Stimulated activated CD8-positive, alpha-beta memory T cell treated with anti-CD3 and anti-CD28 coated beads, Interleukin-12 subunit alpha, Interleukin-12 subunit beta, amount 100 ng/mL, for 24 hours (primary cell): ENCODE results near the gene KCTD16.
A peak's percentile ranks its signal among the peaks of the same experiment; 100 is the strongest.

ENCODE experiments used
- DNase-seq: peaks from one replicate; pipeline ENCODE4 v3.0.0-alpha.2; 2020; ENCODE audit errors: extremely low read depth

KCTD16 gene

DNA sequence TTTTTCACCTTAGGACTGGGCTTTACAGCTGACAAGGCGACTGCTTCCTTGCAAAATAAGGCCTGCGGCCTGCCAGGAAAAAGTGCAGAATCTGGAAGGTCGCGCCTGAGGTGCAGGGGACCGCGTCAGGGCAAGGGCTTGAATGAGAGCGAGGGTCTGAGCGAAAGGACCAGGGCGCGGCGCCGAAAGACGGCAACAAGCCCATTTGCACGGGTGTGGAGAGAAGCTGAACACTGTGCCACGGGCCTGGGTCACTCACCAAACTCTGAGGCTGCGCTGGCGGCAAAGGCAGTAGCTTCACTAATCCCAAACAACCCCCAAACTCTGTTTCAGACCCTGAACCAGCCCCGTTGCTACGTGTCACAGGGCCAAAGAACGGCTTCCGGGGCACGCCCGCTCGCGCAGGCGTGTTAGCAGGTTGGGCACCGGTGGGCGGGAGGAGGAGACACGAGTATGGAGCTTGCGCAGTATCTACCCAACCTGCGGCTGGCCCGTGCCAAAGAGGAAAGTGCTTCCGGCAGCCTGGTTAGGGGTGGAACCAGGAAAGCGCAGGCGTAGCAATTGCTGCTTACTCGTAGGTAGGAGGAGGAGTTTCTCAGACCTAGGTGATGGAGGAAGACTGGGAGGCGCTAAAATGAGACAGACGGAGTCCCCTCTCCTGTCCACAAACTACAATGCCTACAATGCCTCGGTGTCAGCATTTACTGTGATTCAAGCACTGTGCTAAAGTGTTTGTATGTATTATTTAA is at the start of gene KCTD16, which contains the start of gene YIPF5:
KCTD16 (plus strand) TSS at position 598 of the 749 bp plus-strand sequence.
YIPF5 (minus strand) TSS at position 384 of the 749 bp plus-strand sequence. CDS start 704 bp downstream, outside the sequence.
- peak; percentile 94 for DNase-seq

DNA sequence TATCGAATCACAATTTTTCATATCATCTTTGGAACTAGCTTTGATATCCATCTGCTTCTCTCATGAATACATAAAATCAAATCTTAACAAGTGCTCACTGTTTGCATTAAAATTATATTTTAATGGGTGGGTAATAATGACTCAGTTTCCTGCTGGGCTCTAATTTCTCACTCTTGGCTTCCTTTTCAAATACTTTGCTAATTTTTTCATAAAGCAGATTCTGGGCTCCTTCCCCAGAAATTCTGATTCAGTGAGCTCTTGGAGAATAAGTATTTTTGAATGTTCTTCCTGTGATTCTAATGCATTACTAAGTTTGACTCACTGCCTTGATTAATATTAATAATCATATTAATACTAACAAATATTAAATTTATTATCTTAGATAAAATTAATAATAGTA is 49.1 kb upstream of the KCTD16 start:
- no peak for DNase-seq

DNA sequence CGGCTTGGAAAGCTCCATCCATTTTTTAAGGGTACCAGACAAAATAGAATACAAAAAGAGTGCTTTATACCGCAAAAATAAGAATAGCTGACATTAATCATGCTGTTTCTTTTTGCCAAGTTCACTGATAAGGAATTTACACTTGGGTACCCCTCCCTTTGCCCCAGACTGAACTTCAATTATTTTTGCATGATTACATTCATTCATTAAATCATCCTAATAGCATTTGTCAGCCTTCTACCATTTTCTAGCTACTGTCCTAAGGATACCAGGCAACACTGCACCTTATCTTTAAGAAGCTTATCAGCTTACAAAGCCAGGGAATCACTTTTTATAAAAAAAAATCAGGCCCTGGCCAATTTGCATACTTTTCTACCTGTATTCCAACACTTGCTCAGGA is 48.6 kb upstream of the KCTD16 start:
- DNase-seq: no peak

DNA sequence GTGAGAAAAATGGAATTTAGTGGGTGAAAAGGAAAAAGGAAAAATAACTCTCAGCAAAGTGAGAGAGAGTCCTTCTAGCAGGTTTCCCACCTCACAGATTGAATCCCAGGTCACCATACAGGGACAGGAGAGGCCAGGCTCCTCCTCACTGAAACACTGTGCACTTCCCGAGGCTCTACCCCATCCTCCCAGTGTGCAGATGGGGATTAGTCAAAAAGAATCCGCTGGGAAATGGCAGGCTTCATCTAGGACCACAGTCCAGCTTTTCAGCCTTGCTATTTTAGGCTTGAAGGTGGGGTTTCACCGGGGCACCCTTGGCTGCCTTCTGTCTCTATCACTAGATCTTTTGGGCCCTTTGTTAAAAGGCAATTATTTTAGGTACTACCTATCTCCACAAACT is 48.0 kb upstream of the KCTD16 start:
- DNase-seq: no peak

DNA sequence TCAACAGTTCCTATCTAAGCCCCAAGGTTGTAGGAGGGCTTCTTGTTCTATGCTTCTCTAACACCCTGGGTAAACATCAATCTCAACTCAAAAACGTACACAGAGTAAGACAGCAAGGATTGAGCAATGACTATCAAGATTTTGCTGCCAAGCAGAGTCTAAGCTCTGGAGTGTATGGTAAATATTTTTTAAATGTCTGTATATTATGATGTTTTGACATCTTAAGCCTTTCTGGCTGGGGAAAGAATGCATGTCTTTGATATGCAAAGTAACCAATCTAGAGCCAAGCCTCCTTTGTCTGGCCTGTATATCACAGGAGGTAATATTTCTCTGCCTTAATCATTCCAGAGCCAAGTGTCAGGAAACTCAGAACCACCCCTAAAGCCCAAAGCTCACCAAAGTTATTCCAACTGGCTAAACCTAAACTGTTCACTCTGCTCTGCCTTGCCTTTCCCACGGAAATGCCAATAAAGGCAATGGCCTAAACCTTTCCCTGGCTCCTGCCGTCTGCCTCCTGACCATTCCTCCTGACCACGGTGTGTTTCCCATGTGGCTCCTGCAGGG is 45.4 kb upstream of the KCTD16 start:
- DNase-seq: no peak

DNA sequence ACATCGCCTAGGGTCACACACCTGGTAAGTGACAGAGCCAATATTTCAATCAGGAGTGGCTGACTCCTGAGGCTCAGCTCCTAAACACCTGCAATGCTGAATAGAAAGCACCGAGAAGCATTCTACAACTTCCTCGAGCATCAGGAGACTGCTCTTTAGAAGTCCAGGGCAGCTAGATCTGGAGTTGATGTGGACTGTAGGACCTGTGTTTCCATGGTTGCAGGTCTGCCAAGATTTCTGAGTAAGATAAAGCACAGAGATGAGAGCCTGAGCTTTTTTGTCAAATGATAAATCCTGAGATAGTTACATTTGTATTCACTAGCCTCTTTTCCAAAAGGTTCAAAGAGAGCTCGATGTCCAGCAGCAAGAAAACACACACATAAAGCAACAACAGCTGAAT is 44.0 kb upstream of the KCTD16 start:
- no peak for DNase-seq

DNA sequence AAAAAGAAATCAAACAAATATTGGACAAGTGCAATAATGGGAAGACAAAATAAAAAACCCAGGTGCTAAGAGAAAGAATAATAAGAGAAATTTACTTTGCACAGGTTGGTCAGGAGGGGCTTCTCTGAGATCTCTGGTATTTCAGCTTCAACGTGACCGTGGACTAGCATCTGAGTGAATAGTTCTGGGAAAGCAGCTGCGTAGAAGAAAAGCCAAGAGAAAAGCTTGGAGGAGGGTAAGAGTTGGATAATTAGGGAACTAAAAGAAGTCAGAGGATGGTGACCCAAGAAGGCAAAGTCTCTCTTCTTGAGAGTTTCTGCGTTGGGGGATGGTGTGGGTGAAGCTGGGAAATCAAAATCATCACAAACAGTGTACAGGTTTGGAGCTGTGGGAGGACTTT is 41.8 kb upstream of the KCTD16 start:
- no peak for DNase-seq

DNA sequence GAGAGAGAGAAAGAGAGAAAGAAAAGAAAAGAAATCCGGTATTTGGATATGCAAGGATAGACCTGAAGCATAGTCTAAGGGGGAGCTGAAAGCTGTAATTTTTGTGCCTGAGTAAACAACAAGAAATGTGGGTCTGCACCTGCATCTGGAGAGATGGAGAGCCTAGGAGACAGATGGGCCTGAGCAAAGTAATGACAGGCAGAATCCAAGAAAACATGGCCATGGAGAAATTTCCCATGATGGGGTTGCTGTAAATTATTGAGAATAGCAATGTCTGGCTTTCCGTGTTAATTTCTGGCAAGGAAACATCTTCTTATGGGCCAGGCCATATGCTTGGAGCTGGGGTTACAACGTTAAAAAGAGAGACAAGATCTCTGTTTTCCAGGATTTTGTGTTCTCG is 40.4 kb upstream of the KCTD16 start:
- DNase-seq: no peak

DNA sequence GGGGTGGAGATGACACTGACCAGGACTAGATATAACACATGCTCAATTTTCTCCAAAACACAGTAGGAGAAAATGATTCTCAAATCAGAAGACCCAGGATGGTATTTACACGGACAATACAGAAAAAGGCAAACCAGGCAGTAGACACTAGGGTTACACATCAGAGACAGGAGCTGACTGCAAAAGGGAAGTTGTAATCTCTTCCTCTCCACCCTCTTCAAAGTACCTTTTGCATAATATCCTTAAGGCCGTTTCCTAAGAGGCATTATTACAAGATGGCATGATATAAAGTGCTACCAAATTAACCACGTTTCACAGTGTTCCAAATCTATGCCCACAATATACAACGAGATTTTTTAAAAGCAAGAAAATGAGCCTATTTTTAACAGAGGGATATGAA is 39.4 kb upstream of the KCTD16 start:
- DNase-seq: no peak

DNA sequence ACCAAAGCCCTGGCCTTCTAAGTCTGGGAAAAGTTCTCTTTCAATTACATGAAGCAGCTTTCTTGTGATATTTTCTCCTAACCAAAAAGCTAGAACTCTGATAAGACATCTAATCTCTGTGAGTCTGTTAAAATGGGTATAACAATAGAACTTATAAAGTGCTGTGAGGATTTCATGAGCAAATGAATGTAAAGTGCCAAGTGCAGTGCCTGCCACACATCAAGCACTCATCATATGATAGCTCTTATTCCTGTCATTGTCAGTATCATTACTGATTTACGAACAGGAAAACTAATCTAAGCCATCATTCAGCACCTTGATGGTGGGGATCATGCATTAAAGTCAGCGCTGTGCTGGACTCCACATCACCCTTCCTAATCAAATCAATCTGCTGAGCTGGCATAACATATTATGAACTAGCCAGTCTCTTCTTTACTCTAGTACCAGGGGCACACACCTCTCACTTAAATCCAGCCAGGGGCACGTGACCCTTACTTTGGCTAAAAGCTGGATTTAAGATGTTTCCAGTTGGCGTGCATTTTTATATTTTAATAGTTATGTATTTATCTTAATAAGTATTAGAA is 37.5 kb upstream of the KCTD16 start:
- DNase-seq: no peak

DNA sequence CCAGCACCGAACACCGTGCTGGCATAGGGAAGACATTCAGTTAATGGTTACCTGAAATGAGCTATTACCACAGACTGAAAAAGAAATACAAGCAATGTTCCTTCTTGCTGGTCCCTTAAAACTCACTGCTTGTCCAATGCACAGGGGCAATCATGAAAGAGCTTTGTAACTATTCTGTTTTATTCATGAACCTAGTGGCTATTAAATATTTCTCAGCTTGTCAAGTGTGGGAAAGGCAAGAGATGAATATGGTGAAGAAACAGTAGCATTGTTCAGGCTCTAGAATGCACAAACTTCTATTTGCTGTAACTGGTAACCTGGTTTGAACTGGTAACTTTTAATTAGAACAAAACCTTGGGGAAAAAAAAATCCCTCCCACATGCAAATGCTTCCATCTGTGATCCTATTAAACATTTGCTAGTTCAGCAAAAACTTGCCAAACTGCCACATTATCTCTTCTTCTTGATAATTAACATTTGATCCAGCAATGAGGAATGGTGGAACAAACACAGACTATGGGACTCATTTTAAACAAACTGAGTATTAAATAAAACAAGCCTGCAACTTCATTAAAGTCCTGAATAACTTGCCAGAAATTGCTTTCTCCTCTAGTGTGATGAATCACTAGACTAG is 36.4 kb upstream of the KCTD16 start:
- no peak for DNase-seq

DNA sequence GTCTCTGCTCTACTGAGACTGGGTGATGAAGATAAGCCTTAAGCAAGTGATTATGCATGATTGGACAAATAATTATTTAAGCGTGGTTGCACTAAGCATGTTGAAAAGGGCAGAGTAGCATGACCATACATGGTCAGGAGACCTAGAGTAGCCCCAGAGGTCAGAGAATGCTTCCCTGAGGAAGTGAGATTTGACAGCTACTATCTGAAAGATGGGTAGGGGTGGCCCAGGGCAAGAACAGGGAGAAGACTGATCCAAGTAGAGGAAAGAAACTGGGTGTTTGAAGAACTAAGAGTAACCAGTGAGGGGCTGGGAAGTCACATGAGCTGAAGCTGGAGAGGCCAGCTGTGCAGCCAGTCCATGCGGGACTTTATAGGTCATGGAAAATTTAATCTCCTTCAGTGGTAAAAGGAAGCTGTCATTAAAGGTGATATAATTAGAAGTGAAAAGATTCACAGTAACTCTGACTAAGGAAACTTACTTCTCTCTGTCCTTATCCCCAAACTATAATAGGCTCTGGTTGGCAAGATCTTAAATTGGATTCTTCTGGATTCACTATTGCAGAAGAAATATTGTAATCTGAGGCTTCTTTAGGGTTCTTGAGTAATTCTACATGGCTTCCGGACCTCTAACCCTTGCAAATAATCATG is 35.4 kb upstream of the KCTD16 start:
- DNase-seq: no peak

DNA sequence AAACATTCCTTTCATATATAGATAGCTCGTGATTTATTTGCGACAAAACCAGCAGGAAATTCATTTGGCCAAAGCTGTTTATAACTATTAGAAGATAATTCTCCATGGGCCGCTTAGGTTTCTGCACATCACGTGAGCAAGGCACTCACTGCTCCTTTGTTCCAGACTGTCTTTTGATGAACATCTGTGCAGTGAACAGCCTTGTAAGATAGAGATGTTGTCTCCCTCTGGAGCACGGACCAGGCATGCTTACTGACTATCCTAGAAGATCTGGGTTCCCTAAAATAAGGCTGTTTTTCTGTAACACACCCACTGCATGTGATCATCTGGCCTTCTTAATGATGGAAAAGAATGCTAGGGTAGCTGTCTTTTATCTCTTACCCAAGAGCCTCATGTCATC is 31.1 kb upstream of the KCTD16 start:
- DNase-seq: no peak

DNA sequence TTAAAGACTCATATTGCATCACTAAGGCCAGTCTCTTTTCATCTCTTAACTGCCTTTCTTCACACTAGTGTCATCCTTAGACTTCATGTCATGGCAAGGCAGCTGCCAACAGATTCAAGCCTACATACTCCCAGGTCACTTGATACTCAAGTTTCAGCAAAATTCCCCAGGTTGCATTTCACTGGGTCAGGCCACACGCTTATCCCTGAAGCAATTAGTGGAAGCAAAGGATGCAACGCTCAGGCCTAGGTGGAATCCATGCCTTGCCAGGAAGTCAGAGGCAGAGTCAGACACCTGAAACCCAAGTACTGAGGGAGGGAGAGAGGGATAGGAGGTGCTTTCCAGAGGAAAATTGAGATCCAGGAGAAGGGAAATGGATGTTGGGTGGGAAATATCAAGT is 29.1 kb upstream of the KCTD16 start:
- DNase-seq: no peak

DNA sequence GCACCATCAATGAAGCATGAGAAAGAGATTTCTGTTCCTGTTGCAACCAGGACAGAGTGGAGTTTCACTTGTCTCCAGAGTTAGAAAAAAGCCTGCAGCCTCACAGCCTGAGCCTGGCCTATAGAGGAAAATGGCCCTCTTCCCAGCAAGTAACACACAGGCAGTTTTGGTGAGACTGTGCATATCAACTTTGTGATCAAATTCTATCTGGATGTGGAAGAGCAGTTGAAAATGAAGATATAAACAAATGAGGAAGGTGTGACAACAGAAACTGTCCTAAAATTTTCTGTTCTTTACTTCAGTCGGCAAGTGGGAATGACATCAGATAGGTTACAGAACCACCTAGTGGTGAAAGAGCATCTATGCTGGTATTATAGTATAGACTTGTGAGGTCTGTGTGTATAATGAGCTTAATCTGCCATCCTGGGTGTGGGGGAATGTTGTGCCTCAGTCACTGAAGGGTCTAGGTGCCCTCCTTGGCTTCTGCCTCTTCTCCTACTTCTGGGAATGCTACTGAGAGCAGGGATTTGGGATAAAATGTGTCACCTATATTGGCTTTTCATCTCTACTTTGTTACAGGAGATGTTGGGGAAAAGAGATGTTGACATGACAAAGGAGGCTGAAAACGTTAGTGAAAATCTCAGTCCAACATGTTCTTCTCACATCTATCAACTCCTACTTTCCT is 28.4 kb upstream of the KCTD16 start:
- DNase-seq: no peak

DNA sequence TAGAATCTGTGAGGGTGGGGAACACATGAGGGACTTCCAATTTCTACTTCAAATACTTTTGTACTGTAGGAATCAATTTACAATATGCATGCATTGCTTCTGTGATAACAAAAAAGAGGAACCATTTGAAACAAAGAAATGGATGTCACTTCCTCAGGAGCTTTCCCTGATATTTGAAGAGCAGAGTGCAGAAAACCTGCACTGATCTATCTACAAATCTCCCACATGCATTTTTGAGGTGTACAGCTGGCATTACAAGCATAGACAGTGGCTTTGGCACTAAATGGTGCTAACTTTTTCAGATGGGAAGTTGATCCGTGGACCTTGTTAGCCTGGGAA is 27.9 kb upstream of the KCTD16 start:
- no peak for DNase-seq

DNA sequence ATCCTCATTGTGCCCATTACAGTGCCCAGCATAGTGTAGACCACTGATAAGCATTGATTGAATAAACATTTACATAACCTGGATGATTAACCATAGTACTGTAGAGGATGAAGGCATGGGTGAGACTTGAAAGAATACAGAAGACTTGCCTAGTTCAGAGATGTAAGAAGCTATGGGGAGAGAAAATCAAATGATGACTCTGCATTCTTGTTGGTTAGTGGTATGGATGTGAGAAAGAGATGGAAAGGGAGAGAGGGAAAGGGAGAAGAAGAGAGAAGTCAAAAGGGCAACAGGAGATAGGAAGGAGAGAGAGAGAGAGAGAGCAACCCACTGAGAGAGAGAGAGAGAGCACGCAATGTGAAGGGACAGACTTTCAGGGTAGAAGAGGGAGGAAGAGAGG is 27.0 kb upstream of the KCTD16 start:
- DNase-seq: no peak

DNA sequence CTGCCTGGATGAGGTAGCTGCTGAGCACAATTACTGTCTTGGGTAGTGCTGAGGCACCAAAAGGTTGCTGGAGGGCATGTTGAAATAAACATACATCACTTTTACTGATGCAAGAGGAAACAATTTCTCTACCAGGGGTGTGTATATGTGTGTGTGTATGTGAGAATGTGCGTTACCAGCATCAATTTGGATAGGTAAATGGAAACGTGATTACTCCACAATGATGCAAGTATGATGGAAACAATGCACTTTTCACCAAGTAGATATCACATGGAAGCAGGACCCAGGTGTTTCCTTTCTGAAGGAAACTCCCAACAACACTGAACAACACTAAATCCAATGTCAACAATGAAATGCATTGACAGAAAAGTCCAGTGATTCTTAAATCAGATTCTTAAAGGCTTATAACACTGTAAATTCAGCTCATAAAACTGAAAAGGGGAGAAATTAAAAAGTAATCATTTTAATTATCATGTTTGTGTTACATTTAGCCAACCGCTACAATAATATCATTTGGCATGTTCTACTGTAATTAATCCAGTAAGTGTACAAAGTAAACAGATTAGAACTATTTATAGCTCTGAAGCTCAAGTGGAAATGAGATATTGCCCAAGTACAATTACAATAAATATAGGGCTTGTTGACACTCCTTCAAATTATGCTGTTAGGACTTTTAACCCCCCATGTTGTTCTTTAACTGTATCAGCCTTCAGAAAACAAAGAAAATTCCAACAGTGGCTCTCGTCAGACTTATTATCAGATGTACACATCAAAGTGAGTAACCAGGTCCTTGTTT is 25.5 kb upstream of the KCTD16 start:
- no peak for DNase-seq

DNA sequence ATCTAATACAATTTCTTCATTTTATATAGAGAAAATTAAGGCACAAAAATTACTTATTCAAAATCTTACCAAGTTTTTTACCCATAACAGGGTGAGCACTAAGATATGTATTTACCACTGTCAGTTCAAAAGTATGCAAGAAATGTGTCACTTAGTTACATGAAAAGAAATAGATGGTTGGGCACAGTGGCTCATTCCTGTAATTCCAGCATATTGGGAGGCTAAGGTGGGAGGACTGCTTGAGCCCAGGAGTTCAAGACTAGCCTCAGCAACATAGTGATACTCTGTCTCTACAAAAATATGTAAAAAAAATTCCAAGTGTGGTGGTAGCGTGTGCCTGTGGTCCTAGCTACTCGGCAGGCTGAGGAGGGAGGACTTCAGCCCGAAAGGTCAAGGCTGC is 19.6 kb upstream of the KCTD16 start:
- DNase-seq: no peak

DNA sequence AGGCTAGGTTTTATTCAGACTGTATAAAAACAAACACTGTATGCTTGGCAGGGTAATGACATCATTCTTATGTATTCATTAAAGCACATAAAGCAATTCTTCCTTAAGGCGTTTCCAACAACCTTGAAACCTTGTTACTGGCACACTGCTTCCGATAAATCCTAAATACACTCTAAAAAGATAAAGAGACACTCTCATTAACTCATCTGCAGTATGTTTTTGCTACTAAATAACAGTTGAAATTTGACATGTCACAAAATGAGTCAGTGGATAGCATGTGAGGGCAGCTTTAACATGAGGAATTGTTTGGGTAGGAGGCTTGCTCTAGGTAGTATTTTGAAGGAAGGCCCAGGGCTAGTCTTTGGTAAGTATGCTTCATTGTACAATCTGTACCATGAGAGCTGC is 13.9 kb upstream of the KCTD16 start:
- DNase-seq: no peak

DNA sequence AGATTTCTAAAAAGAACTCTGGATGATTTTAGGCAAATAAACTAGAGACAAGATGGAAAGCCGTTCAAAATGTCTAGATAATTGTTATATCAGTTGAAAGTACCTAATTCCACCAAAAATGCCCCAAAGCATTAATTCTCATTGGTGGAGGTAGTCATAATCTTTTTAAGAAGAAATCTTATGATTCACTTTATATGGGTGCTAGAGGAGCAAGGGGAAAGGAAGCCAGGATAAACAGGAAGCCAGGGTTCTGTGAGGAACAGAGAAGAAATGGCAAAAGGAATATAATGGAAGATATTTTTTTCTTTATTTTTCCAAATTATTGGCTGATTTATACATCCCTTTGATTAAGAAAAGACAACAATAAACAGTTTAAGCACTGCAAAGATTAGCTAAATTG is 8.0 kb upstream of the KCTD16 start:
- no peak for DNase-seq
